Measurements from ENCODE around the gene MAB21L4. TPM values are rescaled to one million over a fixed set of nuclear protein-coding genes. Genes with fewer than 3 reads are reported as not detected.

The MAB21L4 gene
- not detected for total RNA-seq

DNA sequence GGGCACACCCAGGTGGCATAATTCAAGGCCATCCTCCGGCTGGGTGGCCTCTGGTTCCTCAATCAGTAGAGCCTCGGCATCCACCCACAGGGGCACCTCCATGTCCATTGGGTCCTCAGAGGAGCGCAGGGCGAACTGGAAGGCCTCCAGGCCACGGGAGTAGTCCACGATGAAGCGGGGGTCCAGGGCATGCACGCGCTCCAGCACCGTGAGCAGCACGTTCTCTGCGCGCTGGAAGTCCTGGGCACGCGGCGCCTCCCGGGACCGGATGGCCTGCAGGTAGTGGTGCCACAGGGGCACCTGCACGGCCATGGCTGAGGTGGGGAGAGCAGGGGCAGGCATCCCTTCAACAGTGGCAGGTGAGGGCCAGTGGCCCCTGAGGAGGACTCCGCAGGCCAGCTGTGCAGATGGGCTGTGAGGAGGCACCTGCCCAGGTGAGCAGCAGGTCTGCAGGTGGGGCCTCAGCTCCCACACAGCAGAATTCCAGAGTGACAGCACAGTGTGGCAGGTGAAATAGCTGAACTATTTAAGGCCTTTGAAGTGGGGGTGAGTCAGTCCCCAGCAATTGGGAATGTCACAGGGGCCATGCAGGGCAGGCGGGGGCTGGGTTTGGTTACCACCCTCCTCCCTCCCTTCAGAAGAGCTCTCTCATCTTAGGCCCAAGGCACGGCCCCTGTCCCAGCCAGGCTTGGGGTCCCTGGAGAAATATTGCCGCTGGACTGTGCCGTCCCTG is at the start of gene MAB21L4:
Gene MAB21L4, minus strand, starts transcription at position 501 of the 733 bp plus-strand sequence. Its CDS starts 159 bp downstream, at position 342.
- no peaks in the 10 kb centered on the region for H3K36me3 ChIP-seq
- DNase-seq (no peak), ATAC-seq (no peak)
- in situ Hi-C loops (cut with MboI; ENCODE audit: low sequenced_read_pairs in 4 of 4) (no loop called here), intact Hi-C loops (cut with DNase I; ENCODE audit: low total_unique reads) (no loop called here)
- H3K9me3 ChIP-seq = no peaks in the 10 kb centered on the region
- no peaks in the 10 kb centered on the region for H3K27me3 ChIP-seq
- H3K4me1 ChIP-seq = peaks cover 6 to 12% of the 10 kb centered on the region in 2 donors
- no peak within 1 kb of the TSS for H3K4me3 ChIP-seq
- TF ChIP-seq, protein P1, sequence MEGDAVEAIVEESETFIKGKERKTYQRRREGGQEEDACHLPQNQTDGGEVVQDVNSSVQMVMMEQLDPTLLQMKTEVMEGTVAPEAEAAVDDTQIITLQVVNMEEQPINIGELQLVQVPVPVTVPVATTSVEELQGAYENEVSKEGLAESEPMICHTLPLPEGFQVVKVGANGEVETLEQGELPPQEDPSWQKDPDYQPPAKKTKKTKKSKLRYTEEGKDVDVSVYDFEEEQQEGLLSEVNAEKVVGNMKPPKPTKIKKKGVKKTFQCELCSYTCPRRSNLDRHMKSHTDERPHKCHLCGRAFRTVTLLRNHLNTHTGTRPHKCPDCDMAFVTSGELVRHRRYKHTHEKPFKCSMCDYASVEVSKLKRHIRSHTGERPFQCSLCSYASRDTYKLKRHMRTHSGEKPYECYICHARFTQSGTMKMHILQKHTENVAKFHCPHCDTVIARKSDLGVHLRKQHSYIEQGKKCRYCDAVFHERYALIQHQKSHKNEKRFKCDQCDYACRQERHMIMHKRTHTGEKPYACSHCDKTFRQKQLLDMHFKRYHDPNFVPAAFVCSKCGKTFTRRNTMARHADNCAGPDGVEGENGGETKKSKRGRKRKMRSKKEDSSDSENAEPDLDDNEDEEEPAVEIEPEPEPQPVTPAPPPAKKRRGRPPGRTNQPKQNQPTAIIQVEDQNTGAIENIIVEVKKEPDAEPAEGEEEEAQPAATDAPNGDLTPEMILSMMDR (IDR thresholded peaks at IDR 0.05 in 4 of 5, conservative IDR thresholded peaks at IDR 0.05 in 1 of 5) = no peak
- no peak for TF ChIP-seq POLR2A (IDR thresholded peaks at IDR 0.05)
- no peak within 1 kb of the TSS for H3K27ac ChIP-seq

DNA sequence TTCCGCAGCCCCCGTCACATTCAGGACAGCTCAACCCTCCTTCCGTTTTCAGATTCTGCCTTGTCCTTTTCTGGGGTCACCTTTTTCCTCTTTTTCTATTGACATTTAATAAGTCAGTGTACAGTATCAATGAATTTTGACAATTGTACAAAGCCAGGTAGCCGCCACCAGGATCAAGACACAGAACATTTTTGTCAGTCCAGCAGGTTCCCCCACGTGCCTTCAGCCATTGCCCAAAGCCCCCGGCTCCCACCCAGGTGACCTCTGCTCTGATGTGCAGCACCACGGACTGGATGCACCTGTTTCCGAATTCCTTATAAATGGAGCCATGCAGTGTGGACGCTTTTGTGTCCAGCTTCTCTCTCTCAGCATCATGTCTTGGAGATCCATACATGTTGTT is 40.1 kb upstream of the MAB21L4 start:
- ATAC-seq = no peak
- no peak overlapping the region for H3K27ac ChIP-seq
- peaks cover 0 to 5% (median 0%) of the 10 kb centered on the region in 3 donors for H3K9me3 ChIP-seq
- H3K36me3 ChIP-seq = no peaks in the 10 kb centered on the region
- H3K4me3 ChIP-seq = no peak overlapping the region
- in situ Hi-C loops (cut with MboI; ENCODE audit: low sequenced_read_pairs in 4 of 4) = no loop called here
- peaks cover 8 to 33% (median 13%) of the 10 kb centered on the region in 3 donors for H3K27me3 ChIP-seq
- no peaks in the 10 kb centered on the region for H3K4me1 ChIP-seq
- TF ChIP-seq, protein P1 (IDR thresholded peaks at IDR 0.05 in 4 of 5, conservative IDR thresholded peaks at IDR 0.05 in 1 of 5) = no peak
- no peak for TF ChIP-seq POLR2A (IDR thresholded peaks at IDR 0.05)
- intact Hi-C loops (cut with DNase I; ENCODE audit: low total_unique reads) = no loop called here
- no peak for DNase-seq

DNA sequence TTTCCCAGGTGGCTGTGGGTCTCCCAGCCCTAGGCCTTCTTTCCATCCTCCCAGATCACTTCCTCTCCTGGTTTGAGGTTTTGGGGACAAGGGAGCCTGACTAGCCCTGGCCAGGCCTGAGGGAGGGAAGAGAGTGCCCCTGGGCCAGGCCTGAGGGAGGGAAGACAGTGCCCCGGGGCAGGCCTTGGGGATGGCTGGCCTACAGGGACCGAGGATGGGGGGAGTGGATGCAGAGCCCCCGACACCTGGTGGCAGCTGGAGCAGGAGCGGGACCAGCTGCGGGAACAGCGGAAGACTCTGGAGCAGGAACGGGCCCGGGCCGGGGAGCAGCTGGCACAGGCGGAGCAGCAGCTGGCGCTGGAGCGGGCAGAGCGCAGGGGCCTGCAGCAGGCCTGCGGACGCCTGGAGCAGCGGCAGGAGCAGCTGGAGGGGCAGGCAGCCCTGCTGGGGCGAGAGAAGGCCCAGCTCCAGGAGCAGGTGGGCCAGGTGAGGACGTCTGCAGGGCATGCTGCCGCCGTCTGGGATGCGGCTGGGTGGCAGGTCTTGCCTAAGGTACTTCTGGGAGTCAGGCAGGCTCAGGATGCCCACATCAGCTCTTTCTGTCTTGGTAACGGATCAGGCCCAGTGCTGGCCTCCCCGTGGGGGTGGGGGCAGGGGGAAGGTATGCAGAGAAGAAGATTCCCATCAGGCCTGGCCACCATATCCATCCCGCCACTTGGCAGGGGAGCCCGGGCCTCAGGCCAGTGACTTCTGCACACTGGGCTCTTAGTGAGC is 39.3 kb upstream of the MAB21L4 start:
- Histone ChIP-seq H3K4me1 (no peaks in the 10 kb centered on the region), H3K27ac (no peak overlapping the region), H3K4me3 (no peak overlapping the region), H3K36me3 (no peaks in the 10 kb centered on the region), H3K9me3 (peaks cover 0 to 5% (median 0%) of the 10 kb centered on the region in 3 donors), H3K27me3 (peaks cover 8 to 33% (median 13%) of the 10 kb centered on the region in 3 donors)
- no peak for ATAC-seq
- DNase-seq = peak in 1 of 2 donors; percentile 9
- no peak for TF ChIP-seq POLR2A (IDR thresholded peaks at IDR 0.05)
- TF ChIP-seq, protein P1 (IDR thresholded peaks at IDR 0.05 in 4 of 5, conservative IDR thresholded peaks at IDR 0.05 in 1 of 5) = no peak
- in situ Hi-C loops (cut with MboI; ENCODE audit: low sequenced_read_pairs in 4 of 4) (no loop called here), intact Hi-C loops (cut with DNase I; ENCODE audit: low total_unique reads) (no loop called here)

DNA sequence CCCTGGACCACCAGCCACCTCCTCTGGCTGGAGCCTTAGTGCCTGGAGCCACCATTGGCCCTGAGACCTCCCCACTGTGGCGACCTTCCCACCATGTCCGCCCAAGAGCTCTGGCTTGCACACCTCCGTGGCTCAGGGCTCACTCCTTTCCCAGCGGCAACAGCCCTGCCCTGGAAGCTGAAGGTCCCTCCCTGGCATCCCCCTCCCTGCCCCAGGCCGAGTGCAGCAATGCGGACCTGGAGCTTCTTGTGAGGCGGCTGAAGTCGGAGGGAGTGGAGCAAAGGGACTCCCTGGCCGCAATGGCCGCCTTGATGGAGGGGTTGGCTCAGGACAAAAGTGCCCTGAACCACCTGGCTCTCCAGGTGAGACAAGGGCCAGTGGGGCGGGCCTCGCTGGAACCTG is 38.7 kb upstream of the MAB21L4 start:
- Histone ChIP-seq H3K4me3 (no peak overlapping the region), H3K27me3 (peaks cover 8 to 33% (median 13%) of the 10 kb centered on the region in 3 donors), H3K36me3 (no peaks in the 10 kb centered on the region), H3K4me1 (no peaks in the 10 kb centered on the region), H3K27ac (no peak overlapping the region), H3K9me3 (peaks cover 0 to 5% (median 0%) of the 10 kb centered on the region in 3 donors)
- no peak for ATAC-seq
- no peak for DNase-seq
- no peak for TF ChIP-seq POLR2A (IDR thresholded peaks at IDR 0.05)
- TF ChIP-seq, protein P1 (IDR thresholded peaks at IDR 0.05 in 4 of 5, conservative IDR thresholded peaks at IDR 0.05 in 1 of 5) = no peak
- in situ Hi-C loops (cut with MboI; ENCODE audit: low sequenced_read_pairs in 4 of 4) = no loop called here
- intact Hi-C loops (cut with DNase I; ENCODE audit: low total_unique reads) = no loop called here

All from gastrocnemius medialis (tissue), 4 donors.